Lower leg skin (tissue), 3 donors: ENCODE measurements around the gene E2F1.

Experiments used
- CTCF ChIP-seq, 3 donors: fragments of 450-650 bp; IDR thresholded peaks; one replicate each; pipeline ENCODE4 v1.5.1; 2016; ENCODE audit warnings: antibody characterized with exemption in 3 of 3, mild to moderate bottlenecking in 3 of 3, moderate library complexity in 2 of 3
- POLR2A ChIP-seq, 2 donors: fragments of 450-650 bp; IDR thresholded peaks; one replicate each; pipeline ENCODE4 v1.6.1; 2016 to 2017; ENCODE audit warnings: antibody characterized with exemption in 2 of 2, mild to moderate bottlenecking in 1 of 2, moderate library complexity in 1 of 2

- no peak for TF ChIP-seq CTCF (IDR thresholded peaks at IDR 0.05)
- no peak for TF ChIP-seq POLR2A (IDR thresholded peaks at IDR 0.05)
Measured at GRCh38 chr20:33655164-33655563, 31.0 kb downstream of the E2F1 start.
